Measurements from ENCODE around the gene PCSK6.
"Not testable (repeated sequence)": the region's sequence is repeated elsewhere in the genome, so short reads cannot be mapped to it uniquely, and the experiment has no call there.

PCSK6 gene

DNA sequence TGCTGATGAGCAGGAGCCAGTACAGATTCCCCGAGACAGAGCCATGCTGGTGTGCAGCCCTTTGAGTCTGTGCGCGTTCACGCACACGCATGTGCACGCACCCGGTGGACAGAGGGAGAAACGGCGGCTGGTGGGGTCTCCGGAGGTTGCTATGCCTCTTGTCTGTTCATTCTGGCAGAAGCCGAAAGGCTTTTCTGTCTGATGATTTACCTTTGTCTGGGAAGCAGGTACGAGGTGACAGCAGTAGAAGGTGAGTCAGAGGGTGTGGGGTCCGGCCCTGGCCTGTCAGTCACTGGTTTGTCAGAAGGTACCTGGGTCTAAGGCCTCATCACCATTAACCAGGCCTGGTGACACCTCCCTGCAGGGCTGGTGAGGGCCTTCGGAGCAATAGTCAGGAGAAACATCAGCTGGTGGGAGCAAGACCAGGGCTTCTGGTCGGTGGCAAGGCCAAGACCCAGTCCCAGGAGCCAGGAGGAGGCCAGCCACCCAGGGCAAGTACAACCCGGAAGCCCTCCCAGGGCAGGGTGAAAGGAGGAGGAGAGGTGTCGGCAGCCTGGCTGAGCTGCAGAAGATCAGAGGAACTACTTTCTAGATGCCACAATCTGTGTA is 7.5 kb downstream of the PCSK6 start:
- no peak for DNase-seq (ENCODE audit: low read depth)

DNA sequence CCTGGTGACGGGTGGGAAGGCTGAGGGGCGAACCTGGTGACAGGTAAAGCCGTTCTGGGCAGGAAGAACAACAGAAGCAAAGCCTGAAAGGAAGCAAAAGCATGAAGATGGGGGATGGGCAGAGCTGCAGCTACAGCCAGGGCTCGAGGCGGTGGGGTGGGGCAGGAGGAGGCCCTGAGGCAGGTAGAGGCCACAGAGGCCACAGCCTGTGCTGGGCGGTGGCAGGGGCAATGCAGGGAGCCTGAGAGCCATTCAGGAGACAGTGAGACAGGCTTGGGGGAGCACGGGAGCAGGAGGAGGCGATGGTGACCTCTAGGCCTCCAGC is 8.2 kb downstream of the PCSK6 start:
- DNase-seq (ENCODE audit: low read depth): no peak

- DNase-seq (ENCODE audit: low read depth): no peak
These were observed 8.7 kb downstream of the PCSK6 start for GRCh38 chr15:101480613-101481380.

DNA sequence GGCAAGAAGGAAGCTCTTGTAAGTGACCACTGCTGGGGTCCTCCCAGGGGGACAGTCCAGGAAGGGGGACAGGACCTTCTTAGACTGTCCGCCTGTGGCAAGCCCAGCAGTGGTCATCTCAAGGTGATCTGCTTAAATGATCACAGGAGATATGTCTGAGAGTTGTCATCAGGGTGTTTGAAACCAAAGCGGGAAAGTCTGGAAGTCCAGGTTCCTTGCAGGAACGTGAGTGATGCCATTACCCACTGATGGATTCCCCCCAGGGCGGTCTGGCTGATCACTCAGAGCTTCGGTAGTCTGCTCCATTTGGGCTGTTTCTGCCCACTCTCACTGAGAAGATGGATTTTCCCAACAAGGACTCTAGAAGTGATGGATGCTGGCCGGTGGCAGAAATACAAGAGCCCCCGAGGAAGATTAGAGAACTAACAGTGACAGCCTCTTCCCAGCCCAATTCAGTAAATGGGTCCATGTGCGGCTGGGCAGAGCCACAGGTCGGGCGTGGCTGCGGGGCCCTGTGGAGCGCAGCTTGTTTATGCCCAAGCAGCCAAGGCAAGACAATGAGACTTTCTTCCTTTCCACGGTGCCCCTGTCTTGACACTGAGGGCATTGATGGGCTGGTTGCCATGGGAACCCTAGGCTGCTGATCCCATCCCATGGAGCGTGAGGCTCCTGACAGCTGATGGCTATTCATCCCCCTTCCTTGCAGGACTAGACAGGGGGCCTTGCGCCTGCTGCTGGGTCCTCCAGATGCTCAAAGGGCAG is 9.5 kb downstream of the PCSK6 start:
- DNase-seq (ENCODE audit: low read depth): no peak

DNA sequence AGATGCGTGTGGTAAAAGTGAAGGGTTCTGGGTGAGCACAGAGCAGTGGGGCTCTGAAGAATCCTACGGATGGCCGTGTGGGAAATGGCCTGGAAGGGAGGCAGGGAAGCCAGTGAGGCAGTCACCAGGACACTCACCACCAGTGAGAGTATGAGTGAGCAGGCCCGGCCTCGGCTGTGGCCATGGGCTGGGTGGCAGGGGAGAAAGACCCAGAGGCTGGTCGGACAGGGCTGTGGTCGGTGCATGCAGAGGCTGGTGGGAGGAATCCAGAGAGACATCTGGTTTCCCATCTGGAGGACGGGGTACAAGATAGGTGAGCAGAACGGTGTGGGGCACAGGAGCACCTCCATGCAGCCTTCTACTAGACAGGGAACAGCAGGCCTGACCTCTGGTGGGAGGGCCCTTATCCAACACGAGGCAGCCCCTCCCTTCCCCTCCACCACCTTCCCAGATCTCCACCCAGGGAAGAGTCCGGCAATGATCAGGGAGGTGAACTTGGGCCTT is 10.1 kb downstream of the PCSK6 start:
- DNase-seq (ENCODE audit: low read depth): no peak

DNA sequence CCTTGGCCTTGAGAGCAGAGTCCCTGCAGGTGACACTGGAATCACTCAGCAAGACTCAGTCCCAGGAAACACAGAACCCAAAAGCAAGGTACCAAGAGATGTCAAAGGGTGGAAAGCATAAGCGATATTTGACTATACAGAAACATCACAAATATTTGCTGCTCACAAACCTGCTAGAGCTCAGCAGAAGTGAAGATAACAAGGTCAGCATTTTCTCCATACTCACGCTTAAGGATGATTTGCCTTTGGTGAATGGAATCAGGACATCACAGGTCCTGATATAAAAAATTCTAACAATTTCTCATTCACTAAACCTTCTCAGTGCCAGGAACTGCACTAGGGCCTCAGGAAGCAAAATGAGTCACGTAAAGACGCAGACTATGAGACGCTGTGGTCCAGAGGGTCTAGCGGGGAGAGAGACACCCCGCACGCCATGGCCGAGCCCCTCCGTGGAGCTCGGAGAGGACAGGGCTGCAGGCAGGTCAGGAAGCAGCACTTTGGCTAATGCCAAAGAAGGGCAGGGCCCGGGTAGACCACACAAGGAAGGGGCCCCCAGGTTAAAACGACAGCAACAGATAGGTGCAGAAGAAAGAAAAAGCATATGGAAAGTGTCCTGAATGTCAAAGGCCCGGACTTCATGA is 10.7 kb downstream of the PCSK6 start:
- DNase-seq (ENCODE audit: low read depth): no peak

DNA sequence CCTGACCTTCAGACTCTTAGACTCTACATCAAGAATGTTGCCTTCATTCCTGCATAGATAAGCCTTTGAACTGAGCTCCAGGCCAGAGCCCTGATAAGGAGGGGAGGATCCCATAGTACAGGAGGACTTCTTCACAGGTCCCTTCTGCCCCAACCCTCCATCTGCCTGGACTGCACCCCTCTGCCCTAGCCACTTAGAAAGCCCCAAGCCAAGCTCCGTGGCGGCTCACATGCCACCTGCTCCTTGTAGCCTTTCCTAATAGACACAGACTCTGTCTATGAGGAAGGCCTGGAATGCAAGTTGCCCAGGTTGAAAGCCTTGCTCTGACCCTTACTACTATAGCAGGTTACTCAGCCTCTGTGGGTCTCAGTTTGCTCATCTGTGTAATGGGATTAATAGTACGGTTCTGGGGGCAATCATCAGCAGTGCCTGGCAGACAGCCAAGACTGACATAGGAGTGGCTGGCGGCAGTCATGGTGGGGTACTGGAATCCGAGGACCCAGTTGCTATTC is 11.6 kb downstream of the PCSK6 start:
- DNase-seq (ENCODE audit: low read depth): no peak

- no peak for DNase-seq (ENCODE audit: low read depth)
These were observed 12.8 kb downstream of the PCSK6 start for GRCh38 chr15:101476756-101477155.

GRCh38 chr15:101474983-101475382 is 14.5 kb downstream of the PCSK6 start:
- no peak for DNase-seq (ENCODE audit: low read depth)

DNA sequence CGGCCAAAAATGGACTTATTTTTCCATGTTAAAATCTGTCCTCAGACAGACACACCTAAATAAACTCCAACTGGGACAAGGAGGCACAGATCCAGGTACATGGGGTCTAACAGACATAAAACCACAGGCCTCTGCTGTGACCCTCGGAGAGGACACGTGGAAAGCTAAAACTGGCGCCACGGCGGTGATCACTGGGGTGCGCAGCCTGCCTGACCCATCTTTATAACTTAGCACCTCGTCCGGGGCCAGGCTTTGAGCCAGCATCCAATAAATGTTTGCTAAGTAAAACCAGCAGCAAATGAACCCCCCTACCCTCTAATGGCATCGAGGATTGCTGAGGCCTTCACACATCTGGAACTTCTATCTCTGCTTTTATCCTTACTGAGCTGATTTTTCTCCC is 15.3 kb downstream of the PCSK6 start:
- no peak for DNase-seq (ENCODE audit: low read depth)

GRCh38 chr15:101472033-101472432 is 17.5 kb downstream of the PCSK6 start:
- no peak for DNase-seq (ENCODE audit: low read depth)

DNA sequence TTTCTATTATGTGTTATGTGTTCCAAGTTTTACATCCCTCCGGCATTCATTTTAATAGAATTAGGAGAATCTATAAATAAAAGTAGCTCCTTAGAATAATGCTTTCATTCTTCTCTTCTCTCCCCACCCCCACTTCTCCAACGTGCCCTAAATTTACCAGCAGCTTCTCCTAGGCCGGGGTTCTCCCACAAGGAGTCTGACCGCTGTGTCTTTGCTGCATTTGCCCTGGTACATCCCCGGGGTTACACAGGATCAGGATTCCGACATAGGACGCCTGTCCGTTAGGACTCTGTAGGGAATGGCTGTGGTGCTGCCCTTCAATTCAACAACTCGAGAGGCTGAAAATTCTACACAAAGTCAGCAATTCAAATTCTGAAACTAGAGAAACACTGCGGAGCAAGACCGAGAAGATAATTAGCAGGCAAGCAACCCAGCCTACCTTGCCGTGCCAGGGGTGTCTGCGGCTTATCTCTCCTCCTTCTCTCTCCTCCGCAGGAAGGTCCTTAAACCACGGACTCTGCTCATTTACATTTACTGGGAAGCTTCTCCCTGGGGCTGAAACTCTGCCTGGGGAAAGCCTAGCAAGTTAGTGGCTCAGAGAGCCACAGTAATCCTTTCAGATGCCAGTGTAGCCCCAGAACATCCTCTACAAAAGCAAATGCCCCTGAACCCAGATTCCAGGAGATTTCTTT is 18.8 kb downstream of the PCSK6 start:
- no peak for DNase-seq (ENCODE audit: low read depth)

- DNase-seq (ENCODE audit: low read depth): no peak
These were observed 19.8 kb downstream of the PCSK6 start for GRCh38 chr15:101469520-101470288.

DNA sequence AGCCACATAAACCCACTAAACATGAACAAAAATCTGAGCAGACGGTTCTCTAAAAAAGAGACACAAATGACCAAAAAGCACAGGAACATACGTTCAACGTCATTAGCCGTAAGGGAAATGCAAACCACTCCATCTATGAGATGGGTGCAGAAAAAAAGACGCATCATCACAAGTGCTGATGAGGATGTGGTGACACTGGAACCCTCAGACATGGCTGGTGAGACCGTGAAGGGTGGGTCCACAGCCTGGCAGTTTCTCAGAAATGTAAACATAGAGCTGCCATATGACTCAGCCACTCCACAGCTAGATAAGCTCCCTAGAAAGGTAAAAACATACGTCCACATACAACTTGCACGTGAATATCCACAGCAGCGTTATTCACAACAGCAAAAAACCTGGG is 23.3 kb downstream of the PCSK6 start:
- no peak for DNase-seq (ENCODE audit: low read depth)

DNA sequence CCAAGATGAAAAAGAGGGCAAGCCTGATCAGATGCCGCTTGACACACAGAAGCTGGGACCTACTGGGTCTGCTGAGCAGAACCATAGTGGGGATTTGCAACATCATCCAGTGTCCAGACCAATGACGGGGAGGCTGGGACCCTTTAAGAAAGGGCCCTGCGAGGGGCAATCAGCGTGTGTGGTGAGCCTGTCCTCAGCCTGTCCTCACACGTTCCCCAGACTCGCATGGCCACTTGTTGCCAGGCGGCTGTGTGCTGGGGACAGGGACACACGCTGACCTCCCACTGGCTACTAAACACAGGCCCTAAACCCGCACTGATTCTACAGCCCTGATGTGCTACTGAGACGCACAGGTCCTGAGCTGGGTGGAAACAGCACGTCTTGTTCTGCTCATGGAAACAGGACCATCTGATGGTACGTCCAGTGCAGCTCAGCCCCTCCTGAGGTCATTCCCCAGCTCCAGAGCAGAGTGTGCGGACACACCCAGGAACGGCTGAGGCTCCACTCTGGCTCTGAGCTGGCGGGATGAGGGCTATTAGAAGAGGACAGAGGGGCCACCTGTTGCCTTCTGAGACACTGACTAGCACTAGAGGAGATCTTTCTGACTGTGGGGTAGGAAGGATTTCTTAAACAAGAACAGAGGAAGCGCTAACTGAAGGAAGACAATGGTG is 24.4 kb downstream of the PCSK6 start:
- DNase-seq (ENCODE audit: low read depth): no peak

- no peak for DNase-seq (ENCODE audit: low read depth)
These were observed 25.1 kb downstream of the PCSK6 start for GRCh38 chr15:101464256-101464998.

- DNase-seq (ENCODE audit: low read depth): not testable (repeated sequence)
These were observed 25.8 kb downstream of the PCSK6 start for GRCh38 chr15:101463696-101464095.

GRCh38 chr15:101463270-101463669 is 26.2 kb downstream of the PCSK6 start:
- no peak for DNase-seq (ENCODE audit: low read depth)

DNA sequence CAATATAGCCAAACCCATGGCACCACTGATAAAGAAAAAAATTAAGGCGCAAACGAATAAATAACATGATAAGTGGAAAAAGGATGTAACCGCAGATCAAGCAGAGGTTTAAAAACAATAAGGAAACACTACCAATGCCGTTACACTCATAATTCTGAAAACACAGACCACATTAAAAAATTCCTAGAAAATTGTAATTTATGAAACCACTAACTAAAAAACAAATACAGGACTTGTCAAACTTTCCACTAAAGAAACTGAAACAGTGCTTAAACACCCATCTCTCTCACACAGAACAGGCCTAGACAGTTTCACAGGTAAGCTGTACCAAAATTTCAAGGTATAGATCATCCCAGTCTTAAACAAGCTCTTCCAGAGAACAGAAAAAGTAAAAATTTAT is 28.4 kb downstream of the PCSK6 start:
- no peak for DNase-seq (ENCODE audit: low read depth)
